ENCODE measurements around the gene CAPG.

The CAPG gene

GRCh38 chr2:85435981-85436835 lies 26.0 kb upstream of the CAPG start:
- H2AFZ ChIP-seq (ENCODE audit: low read length) = no peak overlapping the region
- H3K27me3 ChIP-seq (ENCODE audit: insufficient read depth, low read length, poor library complexity, severe bottlenecking) = no peaks in the 10 kb centered on the region
- H3K9me3 ChIP-seq (ENCODE audit: insufficient read depth, low read depth, low read length) = no peaks in the 10 kb centered on the region
- peak overlapping the region; percentile 79 for H3K9ac ChIP-seq (ENCODE audit: low read depth, low read length, poor library complexity, severe bottlenecking)
- no peaks in the 10 kb centered on the region for H4K20me1 ChIP-seq (ENCODE audit: insufficient read depth, low read length, poor library complexity, severe bottlenecking)
- H3K79me2 ChIP-seq (ENCODE audit: insufficient read depth, low read length) = no peaks in the 10 kb centered on the region
- TF ChIP-seq EZH2phosphoT487 (IDR thresholded peaks at IDR 0.05; ENCODE audit: borderline replicate concordance) (no peak), CTCF (conservative IDR thresholded peaks at IDR 0.05; ENCODE audit: low read length) (0 out of 2 replicates have a peak, but pooled peaks have one; percentile 35)
- no peak overlapping the region for H3K4me2 ChIP-seq (ENCODE audit: low read depth, low read length, poor library complexity, severe bottlenecking)
- H3K9me2 ChIP-seq (replicated peaks; ENCODE audit: low read depth, low read length) = no peaks in the 10 kb centered on the region
- peaks cover 9% of the 10 kb centered on the region for H3K4me1 ChIP-seq (ENCODE audit: insufficient read depth, low read length, poor library complexity, severe bottlenecking)
- no peak overlapping the region for H3K4me3 ChIP-seq (ENCODE audit: low read length, poor library complexity, severe bottlenecking)
- H3K36me3 ChIP-seq (ENCODE audit: insufficient read depth, low read length) = no peaks in the 10 kb centered on the region
- no peaks in the 10 kb centered on the region for H3F3A ChIP-seq (ENCODE audit: low read depth)

- no peak for TF ChIP-seq EZH2phosphoT487 (IDR thresholded peaks at IDR 0.05; ENCODE audit: borderline replicate concordance)
- no peak for TF ChIP-seq CTCF (conservative IDR thresholded peaks at IDR 0.05; ENCODE audit: low read length)
- Histone ChIP-seq H2AFZ (ENCODE audit: low read length) (no peak overlapping the region), H3K9me3 (ENCODE audit: insufficient read depth, low read depth, low read length) (no peaks in the 10 kb centered on the region), H4K20me1 (ENCODE audit: insufficient read depth, low read length, poor library complexity, severe bottlenecking) (no peaks in the 10 kb centered on the region), H3K4me1 (ENCODE audit: insufficient read depth, low read length, poor library complexity, severe bottlenecking) (peaks cover 9% of the 10 kb centered on the region), H3K9me2 (replicated peaks; ENCODE audit: low read depth, low read length) (no peaks in the 10 kb centered on the region), H3K4me2 (ENCODE audit: low read depth, low read length, poor library complexity, severe bottlenecking) (no peak overlapping the region), H3K79me2 (ENCODE audit: insufficient read depth, low read length) (no peaks in the 10 kb centered on the region), H3K27me3 (ENCODE audit: insufficient read depth, low read length, poor library complexity, severe bottlenecking) (no peaks in the 10 kb centered on the region), H3F3A (ENCODE audit: low read depth) (no peaks in the 10 kb centered on the region), H3K36me3 (ENCODE audit: insufficient read depth, low read length) (no peaks in the 10 kb centered on the region), H3K9ac (ENCODE audit: low read depth, low read length, poor library complexity, severe bottlenecking) (no peak overlapping the region), H3K4me3 (ENCODE audit: low read length, poor library complexity, severe bottlenecking) (no peak overlapping the region)
Observed at GRCh38 chr2:85435220-85435958, 25.2 kb upstream of the CAPG start.

GRCh38 chr2:85434696-85435095 lies 24.5 kb upstream of the CAPG start:
- Histone ChIP-seq H3K4me3 (ENCODE audit: low read length, poor library complexity, severe bottlenecking) (no peak overlapping the region), H4K20me1 (ENCODE audit: insufficient read depth, low read length, poor library complexity, severe bottlenecking) (no peaks in the 10 kb centered on the region), H3K4me2 (ENCODE audit: low read depth, low read length, poor library complexity, severe bottlenecking) (no peak overlapping the region), H2AFZ (ENCODE audit: low read length) (no peak overlapping the region), H3K9me2 (replicated peaks; ENCODE audit: low read depth, low read length) (no peaks in the 10 kb centered on the region), H3K27me3 (ENCODE audit: insufficient read depth, low read length, poor library complexity, severe bottlenecking) (no peaks in the 10 kb centered on the region), H3K9me3 (ENCODE audit: insufficient read depth, low read depth, low read length) (no peaks in the 10 kb centered on the region), H3K36me3 (ENCODE audit: insufficient read depth, low read length) (no peaks in the 10 kb centered on the region), H3F3A (ENCODE audit: low read depth) (no peaks in the 10 kb centered on the region), H3K4me1 (ENCODE audit: insufficient read depth, low read length, poor library complexity, severe bottlenecking) (peaks cover 14% of the 10 kb centered on the region), H3K9ac (ENCODE audit: low read depth, low read length, poor library complexity, severe bottlenecking) (no peak overlapping the region), H3K79me2 (ENCODE audit: insufficient read depth, low read length) (no peaks in the 10 kb centered on the region)
- no peak for TF ChIP-seq CTCF (conservative IDR thresholded peaks at IDR 0.05; ENCODE audit: low read length)
- TF ChIP-seq EZH2phosphoT487 (IDR thresholded peaks at IDR 0.05; ENCODE audit: borderline replicate concordance) = no peak

Measured in Loucy (cell line).